ENCODE results near the gene CCNJL.
A peak's percentile ranks its signal among the peaks of the same experiment; 100 is the strongest.

CCNJL gene

DNA sequence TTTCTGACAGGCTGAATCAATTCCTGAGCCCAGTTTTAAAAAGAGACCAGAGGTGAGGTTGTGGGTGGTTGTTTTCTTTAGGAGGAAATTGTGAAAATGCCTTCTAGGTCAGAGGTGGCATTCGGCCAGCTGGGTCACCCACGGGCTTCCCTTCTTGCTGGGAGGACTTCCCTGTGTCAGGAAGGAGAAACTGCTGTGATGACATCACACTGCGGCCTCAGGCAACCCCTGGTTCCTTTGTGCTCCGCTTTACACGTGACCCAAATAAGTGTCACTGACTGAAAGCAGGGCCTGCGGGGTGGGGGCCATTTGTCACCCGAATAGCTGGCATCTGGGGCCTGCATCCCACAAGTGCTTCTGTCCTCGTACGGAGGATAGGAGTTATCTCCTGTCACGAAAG lies 43.3 kb downstream of the CCNJL start:
- H3K9me3 ChIP-seq (ENCODE audit: control extremely low read depth in 1 of 5, control insufficient read depth in 4 of 5, insufficient read depth in 2 of 5, low read depth in 1 of 5, low read length in 4 of 5) = no peaks in the 10 kb centered on the region
- ChIA-PET POLR2A (interaction anchor here (0.7 to 3.0 kb wide), 2 partner anchors 8 to 56 kb away, joined by 3 to 10 read pairs; no protein-coding TSS in a partner anchor), CTCF (interaction anchor here (0.7 to 2.3 kb wide), 7 partner anchors 8 to 247 kb away, joined by 3 to 7 read pairs (median 4); no protein-coding TSS in a partner anchor)
- 7% methylated on average over 10 of the region's 10 CpGs for WGBS (ENCODE audit: insufficient coverage)
- H3K27me3 ChIP-seq (replicated peaks in 2 of 5; ENCODE audit: control insufficient read depth in 4 of 5, insufficient read depth in 5 of 5, low read length in 4 of 5) = no peaks in the 10 kb centered on the region
- peak overlapping the region; percentile 25 to 43 for H3K27ac ChIP-seq (ENCODE audit: insufficient read depth in 1 of 2, low read depth in 1 of 2, low read length in 2 of 2, poor library complexity in 1 of 2, severe bottlenecking in 2 of 2)
- H3K36me3 ChIP-seq (ENCODE audit: control insufficient read depth in 4 of 4, insufficient read depth in 4 of 4, low read length in 3 of 4) = no peaks in the 10 kb centered on the region
- H3K4me1 ChIP-seq (ENCODE audit: control extremely low read depth in 1 of 4, control insufficient read depth in 4 of 4, insufficient read depth in 4 of 4, low read length in 3 of 4) = peaks cover 10 to 47% (median 37%) of the 10 kb centered on the region in 4 experiments
- DNase-seq = peak; percentile 95 to 97 (median 96)
- peak overlapping the region in 3 of 7 experiments; percentile 16 to 40 (median 29) for H3K4me3 ChIP-seq (ENCODE audit: control insufficient read depth in 1 of 7, extremely low read depth in 1 of 7, insufficient read depth in 4 of 7, low read depth in 2 of 7, low read length in 6 of 7)

- Histone ChIP-seq H3K27ac (ENCODE audit: insufficient read depth in 1 of 2, low read depth in 1 of 2, low read length in 2 of 2, poor library complexity in 1 of 2, severe bottlenecking in 2 of 2) (no peak overlapping the region), H3K9me3 (ENCODE audit: control extremely low read depth in 1 of 5, control insufficient read depth in 4 of 5, insufficient read depth in 2 of 5, low read depth in 1 of 5, low read length in 4 of 5) (no peaks in the 10 kb centered on the region), H3K27me3 (replicated peaks in 2 of 5; ENCODE audit: control insufficient read depth in 4 of 5, insufficient read depth in 5 of 5, low read length in 4 of 5) (no peaks in the 10 kb centered on the region), H3K4me1 (ENCODE audit: control extremely low read depth in 1 of 4, control insufficient read depth in 4 of 4, insufficient read depth in 4 of 4, low read length in 3 of 4) (peaks cover 11 to 55% (median 40%) of the 10 kb centered on the region in 4 experiments), H3K36me3 (ENCODE audit: control insufficient read depth in 4 of 4, insufficient read depth in 4 of 4, low read length in 3 of 4) (no peaks in the 10 kb centered on the region), H3K4me3 (ENCODE audit: control insufficient read depth in 1 of 7, extremely low read depth in 1 of 7, insufficient read depth in 4 of 7, low read depth in 2 of 7, low read length in 6 of 7) (no peak overlapping the region)
- peak in 1 of 3 donors; percentile 27 for DNase-seq
- WGBS (ENCODE audit: insufficient coverage) = 80% methylated on average over 5 of the region's 5 CpGs
- ChIA-PET CTCF (interaction anchor here (1.1 to 1.9 kb wide), 5 partner anchors 9 to 78 kb away, joined by 3 to 5 read pairs (median 4); no protein-coding TSS in a partner anchor), POLR2A (interaction anchor here (0.6 kb wide), 1 partner anchor 80 kb away, joined by 3 read pairs; no protein-coding TSS in a partner anchor)
These were observed 44.2 kb downstream of the CCNJL start for GRCh38 chr5:160268121-160268520.

GRCh38 chr5:160266752-160267345 lies 45.5 kb downstream of the CCNJL start:
- peaks cover 20 to 62% (median 48%) of the 10 kb centered on the region in 4 experiments for H3K4me1 ChIP-seq (ENCODE audit: control extremely low read depth in 1 of 4, control insufficient read depth in 4 of 4, insufficient read depth in 4 of 4, low read length in 3 of 4)
- no peaks in the 10 kb centered on the region for H3K27me3 ChIP-seq (replicated peaks in 2 of 5; ENCODE audit: control insufficient read depth in 4 of 5, insufficient read depth in 5 of 5, low read length in 4 of 5)
- no peak for DNase-seq
- no peak overlapping the region for H3K27ac ChIP-seq (ENCODE audit: insufficient read depth in 1 of 2, low read depth in 1 of 2, low read length in 2 of 2, poor library complexity in 1 of 2, severe bottlenecking in 2 of 2)
- ChIA-PET POLR2A (no interaction called here), CTCF (interaction anchor here (0.8 to 1.6 kb wide), 10 partner anchors 8 to 110 kb away, joined by 3 to 4 read pairs (median 3); no protein-coding TSS in a partner anchor)
- no peaks in the 10 kb centered on the region for H3K9me3 ChIP-seq (ENCODE audit: control extremely low read depth in 1 of 5, control insufficient read depth in 4 of 5, insufficient read depth in 2 of 5, low read depth in 1 of 5, low read length in 4 of 5)
- no peaks in the 10 kb centered on the region for H3K36me3 ChIP-seq (ENCODE audit: control insufficient read depth in 4 of 4, insufficient read depth in 4 of 4, low read length in 3 of 4)
- 86% methylated on average over 4 of the region's 9 CpGs for WGBS (ENCODE audit: insufficient coverage)
- H3K4me3 ChIP-seq (ENCODE audit: control insufficient read depth in 1 of 7, extremely low read depth in 1 of 7, insufficient read depth in 4 of 7, low read depth in 2 of 7, low read length in 6 of 7) = no peak overlapping the region

- Histone ChIP-seq H3K4me3 (ENCODE audit: control insufficient read depth in 1 of 7, extremely low read depth in 1 of 7, insufficient read depth in 4 of 7, low read depth in 2 of 7, low read length in 6 of 7) (no peak overlapping the region), H3K36me3 (ENCODE audit: control insufficient read depth in 4 of 4, insufficient read depth in 4 of 4, low read length in 3 of 4) (no peaks in the 10 kb centered on the region), H3K27me3 (replicated peaks in 2 of 5; ENCODE audit: control insufficient read depth in 4 of 5, insufficient read depth in 5 of 5, low read length in 4 of 5) (no peaks in the 10 kb centered on the region), H3K9me3 (ENCODE audit: control extremely low read depth in 1 of 5, control insufficient read depth in 4 of 5, insufficient read depth in 2 of 5, low read depth in 1 of 5, low read length in 4 of 5) (no peaks in the 10 kb centered on the region), H3K27ac (ENCODE audit: insufficient read depth in 1 of 2, low read depth in 1 of 2, low read length in 2 of 2, poor library complexity in 1 of 2, severe bottlenecking in 2 of 2) (no peak overlapping the region), H3K4me1 (ENCODE audit: control extremely low read depth in 1 of 4, control insufficient read depth in 4 of 4, insufficient read depth in 4 of 4, low read length in 3 of 4) (peaks cover 19 to 62% (median 48%) of the 10 kb centered on the region in 4 experiments)
- WGBS (ENCODE audit: insufficient coverage) = 97% methylated on average over 3 of the region's 5 CpGs
- ChIA-PET CTCF (interaction anchor here (0.6 to 1.2 kb wide), 3 partner anchors 23 to 106 kb away, joined by 3 read pairs; no protein-coding TSS in a partner anchor), POLR2A (no interaction called here)
- DNase-seq = no peak
These were observed 46.3 kb downstream of the CCNJL start for GRCh38 chr5:160266044-160266443.

GRCh38 chr5:160263326-160263855 lies 49.0 kb downstream of the CCNJL start:
- CTCF ChIA-PET = interaction anchor here (1.7 kb wide), 1 partner anchor 64 kb away, joined by 5 read pairs; no protein-coding TSS in a partner anchor
- no peak for DNase-seq
- Histone ChIP-seq H3K27ac (ENCODE audit: insufficient read depth in 1 of 2, low read depth in 1 of 2, low read length in 2 of 2, poor library complexity in 1 of 2, severe bottlenecking in 2 of 2) (no peak overlapping the region), H3K9me3 (ENCODE audit: control extremely low read depth in 1 of 5, control insufficient read depth in 4 of 5, insufficient read depth in 2 of 5, low read depth in 1 of 5, low read length in 4 of 5) (no peaks in the 10 kb centered on the region), H3K4me3 (ENCODE audit: control insufficient read depth in 1 of 7, extremely low read depth in 1 of 7, insufficient read depth in 4 of 7, low read depth in 2 of 7, low read length in 6 of 7) (no peak overlapping the region), H3K4me1 (ENCODE audit: control extremely low read depth in 1 of 4, control insufficient read depth in 4 of 4, insufficient read depth in 4 of 4, low read length in 3 of 4) (peaks cover 15 to 58% (median 43%) of the 10 kb centered on the region in 4 experiments), H3K36me3 (ENCODE audit: control insufficient read depth in 4 of 4, insufficient read depth in 4 of 4, low read length in 3 of 4) (peaks cover 0 to 2% (median 0%) of the 10 kb centered on the region in 4 experiments), H3K27me3 (replicated peaks in 2 of 5; ENCODE audit: control insufficient read depth in 4 of 5, insufficient read depth in 5 of 5, low read length in 4 of 5) (no peaks in the 10 kb centered on the region)
- 100% methylated on average over 3 of the region's 4 CpGs for WGBS (ENCODE audit: insufficient coverage)
- POLR2A ChIA-PET = no interaction called here

DNA sequence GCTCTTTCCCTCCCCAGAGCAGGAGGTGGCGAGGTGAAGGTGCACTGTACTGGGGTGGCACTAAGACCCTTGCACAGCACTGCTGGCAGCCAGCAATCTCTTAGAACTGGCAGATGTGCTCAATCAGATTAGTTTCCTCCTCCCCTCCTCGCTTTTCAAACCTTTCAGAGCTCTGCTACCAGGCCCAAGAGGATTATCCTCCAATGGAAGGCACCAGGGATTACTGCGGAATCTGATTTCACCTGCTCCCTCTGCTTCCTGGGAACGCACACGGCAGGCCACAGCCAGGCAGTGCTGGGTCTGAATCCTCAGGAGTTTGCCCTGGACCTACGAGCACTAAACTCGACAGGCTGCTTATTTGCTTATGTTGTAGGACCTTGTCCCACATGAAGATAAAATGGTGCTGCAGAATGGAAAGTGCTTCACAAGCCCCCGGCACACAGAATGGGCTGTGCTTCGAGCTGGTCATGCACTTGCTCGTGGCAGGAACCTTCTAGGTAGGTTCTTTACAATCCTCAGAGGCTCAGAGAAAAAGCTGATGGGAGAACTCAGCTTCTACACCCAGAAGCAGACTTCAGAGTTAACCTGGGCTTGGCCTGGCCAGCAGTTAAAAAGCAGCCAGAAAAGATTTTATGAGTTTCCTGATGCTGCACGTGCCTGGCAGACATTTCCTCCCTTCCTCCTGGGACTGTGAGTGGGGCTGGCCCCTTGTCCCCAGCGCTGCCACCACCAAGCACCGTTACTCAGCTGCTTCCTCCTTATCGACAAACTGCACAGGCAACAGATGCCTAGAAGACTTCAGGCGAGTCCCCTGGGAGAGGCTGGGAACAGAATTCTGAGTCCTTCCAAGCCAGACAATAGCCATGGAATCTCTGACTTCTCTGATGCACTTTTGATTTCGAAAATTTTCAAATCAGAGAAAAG lies 50.0 kb downstream of the CCNJL start:
- Histone ChIP-seq H3K36me3 (ENCODE audit: control insufficient read depth in 4 of 4, insufficient read depth in 4 of 4, low read length in 3 of 4) (peaks cover 0 to 2% (median 0%) of the 10 kb centered on the region in 4 experiments), H3K9me3 (ENCODE audit: control extremely low read depth in 1 of 5, control insufficient read depth in 4 of 5, insufficient read depth in 2 of 5, low read depth in 1 of 5, low read length in 4 of 5) (no peaks in the 10 kb centered on the region), H3K4me1 (ENCODE audit: control extremely low read depth in 1 of 4, control insufficient read depth in 4 of 4, insufficient read depth in 4 of 4, low read length in 3 of 4) (peaks cover 13 to 56% (median 38%) of the 10 kb centered on the region in 4 experiments), H3K27ac (ENCODE audit: insufficient read depth in 1 of 2, low read depth in 1 of 2, low read length in 2 of 2, poor library complexity in 1 of 2, severe bottlenecking in 2 of 2) (peak overlapping the region in 1 of 2 experiments; percentile 57), H3K27me3 (replicated peaks in 2 of 5; ENCODE audit: control insufficient read depth in 4 of 5, insufficient read depth in 5 of 5, low read length in 4 of 5) (no peaks in the 10 kb centered on the region), H3K4me3 (ENCODE audit: control insufficient read depth in 1 of 7, extremely low read depth in 1 of 7, insufficient read depth in 4 of 7, low read depth in 2 of 7, low read length in 6 of 7) (peak overlapping the region in 2 of 7 experiments; percentile 30 to 56)
- POLR2A ChIA-PET = interaction anchor here (0.6 kb wide), 1 partner anchor 60 kb away, joined by 4 read pairs; no protein-coding TSS in a partner anchor
- CTCF ChIA-PET = interaction anchor here (1.0 to 3.1 kb wide), 6 partner anchors 14 to 83 kb away, joined by 3 to 11 read pairs (median 4); no protein-coding TSS in a partner anchor
- 31% methylated on average over 16 of the region's 16 CpGs for WGBS (ENCODE audit: insufficient coverage)
- DNase-seq = peak; percentile 49 to 90 (median 83)

All from common myeloid progenitor, CD34-positive (primary cell).